Measurements from ENCODE around the gene MAP2K6.

MAP2K6 gene

GRCh38 chr17:69428252-69428980 is 13.9 kb downstream of the MAP2K6 start:
- H3K4me1 ChIP-seq (ENCODE audit: control insufficient read depth, low read depth, low read length) = peaks cover 50% of the 10 kb centered on the region
- H3K9ac ChIP-seq (ENCODE audit: low read length) = no peak overlapping the region
- H3K36me3 ChIP-seq (ENCODE audit: control insufficient read depth, low read depth, low read length) = no peaks in the 10 kb centered on the region
- no peak overlapping the region for H3K4me3 ChIP-seq (ENCODE audit: low read length)
- H3K27me3 ChIP-seq (ENCODE audit: control insufficient read depth, insufficient read depth, low read length) = no peaks in the 10 kb centered on the region
- H3K27ac ChIP-seq (ENCODE audit: low read length) = no peak overlapping the region
- H3K9me3 ChIP-seq (ENCODE audit: control insufficient read depth, low read depth, low read length) = no peaks in the 10 kb centered on the region

- Histone ChIP-seq H3K4me1 (ENCODE audit: control insufficient read depth, low read depth, low read length) (peaks cover 42% of the 10 kb centered on the region), H3K27ac (ENCODE audit: low read length) (no peak overlapping the region), H3K27me3 (ENCODE audit: control insufficient read depth, insufficient read depth, low read length) (no peaks in the 10 kb centered on the region), H3K4me3 (ENCODE audit: low read length) (no peak overlapping the region), H3K9me3 (ENCODE audit: control insufficient read depth, low read depth, low read length) (no peaks in the 10 kb centered on the region), H3K9ac (ENCODE audit: low read length) (no peak overlapping the region), H3K36me3 (ENCODE audit: control insufficient read depth, low read depth, low read length) (no peaks in the 10 kb centered on the region)
These were observed 16.0 kb downstream of the MAP2K6 start for GRCh38 chr17:69430488-69430887.

DNA sequence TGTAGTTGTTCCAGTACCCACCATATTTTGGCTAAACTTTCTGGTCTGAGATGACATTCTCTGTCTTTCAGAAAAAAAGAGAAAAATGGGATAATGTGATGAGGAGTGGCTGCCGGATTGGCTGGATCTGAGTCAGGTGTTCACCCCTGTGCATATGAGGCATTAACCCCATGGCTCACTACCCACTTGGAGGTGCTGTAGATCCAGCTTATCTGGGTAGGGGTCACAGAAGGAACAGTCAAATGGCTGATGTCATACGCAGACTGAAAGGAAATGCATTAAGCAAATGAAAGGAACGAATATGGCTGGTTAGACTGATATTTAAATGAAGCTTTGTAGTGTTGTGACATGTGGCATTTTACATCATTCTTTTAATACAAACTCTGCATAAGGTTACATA is 17.3 kb downstream of the MAP2K6 start:
- no peaks in the 10 kb centered on the region for H3K36me3 ChIP-seq (ENCODE audit: control insufficient read depth, low read depth, low read length)
- no peaks in the 10 kb centered on the region for H3K9me3 ChIP-seq (ENCODE audit: control insufficient read depth, low read depth, low read length)
- no peaks in the 10 kb centered on the region for H3K27me3 ChIP-seq (ENCODE audit: control insufficient read depth, insufficient read depth, low read length)
- H3K27ac ChIP-seq (ENCODE audit: low read length) = peak overlapping the region; percentile 4
- no peak overlapping the region for H3K9ac ChIP-seq (ENCODE audit: low read length)
- no peak overlapping the region for H3K4me3 ChIP-seq (ENCODE audit: low read length)
- H3K4me1 ChIP-seq (ENCODE audit: control insufficient read depth, low read depth, low read length) = peaks cover 33% of the 10 kb centered on the region

- no peak overlapping the region for H3K27ac ChIP-seq (ENCODE audit: low read length)
- no peaks in the 10 kb centered on the region for H3K36me3 ChIP-seq (ENCODE audit: control insufficient read depth, low read depth, low read length)
- peaks cover 33% of the 10 kb centered on the region for H3K4me1 ChIP-seq (ENCODE audit: control insufficient read depth, low read depth, low read length)
These were observed 18.6 kb downstream of the MAP2K6 start for GRCh38 chr17:69433093-69433492.

DNA sequence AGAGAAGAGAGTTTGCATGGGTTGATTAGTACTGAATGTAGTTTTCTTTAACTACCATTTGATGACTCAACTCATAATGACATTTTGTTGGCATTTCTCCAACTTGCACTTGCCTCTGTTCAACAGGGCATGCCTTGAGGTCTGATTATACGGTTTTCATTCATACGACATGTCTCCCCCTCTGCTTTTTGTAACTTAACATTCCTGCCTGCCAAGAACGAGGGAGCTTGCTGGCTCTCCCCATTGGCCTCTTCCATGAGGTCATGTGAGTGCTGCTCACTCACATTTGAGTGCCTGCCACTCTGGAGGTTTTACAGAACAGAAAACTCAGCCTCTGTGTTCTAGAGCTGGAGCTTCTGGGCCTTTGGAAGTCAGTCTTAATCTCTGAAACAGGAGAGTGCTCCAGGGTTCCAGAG is 19.7 kb downstream of the MAP2K6 start:
- Histone ChIP-seq H3K4me1 (ENCODE audit: control insufficient read depth, low read depth, low read length) (peaks cover 33% of the 10 kb centered on the region), H3K36me3 (ENCODE audit: control insufficient read depth, low read depth, low read length) (no peaks in the 10 kb centered on the region), H3K9me3 (ENCODE audit: control insufficient read depth, low read depth, low read length) (no peaks in the 10 kb centered on the region), H3K4me3 (ENCODE audit: low read length) (no peak overlapping the region), H3K27ac (ENCODE audit: low read length) (no peak overlapping the region), H3K9ac (ENCODE audit: low read length) (no peak overlapping the region), H3K27me3 (ENCODE audit: control insufficient read depth, insufficient read depth, low read length) (no peaks in the 10 kb centered on the region)

More at GRCh38 chr17:69433093-69433492, 18.6 kb downstream of the MAP2K6 start:
- Histone ChIP-seq H3K9ac (ENCODE audit: low read length) (no peak overlapping the region), H3K27me3 (ENCODE audit: control insufficient read depth, insufficient read depth, low read length) (no peaks in the 10 kb centered on the region), H3K9me3 (ENCODE audit: control insufficient read depth, low read depth, low read length) (no peaks in the 10 kb centered on the region), H3K4me3 (ENCODE audit: low read length) (no peak overlapping the region)

- Histone ChIP-seq H3K27ac (ENCODE audit: low read length) (no peak overlapping the region), H3K9me3 (ENCODE audit: control insufficient read depth, low read depth, low read length) (no peaks in the 10 kb centered on the region), H3K36me3 (ENCODE audit: control insufficient read depth, low read depth, low read length) (no peaks in the 10 kb centered on the region), H3K4me3 (ENCODE audit: low read length) (no peak overlapping the region), H3K4me1 (ENCODE audit: control insufficient read depth, low read depth, low read length) (peaks cover 21% of the 10 kb centered on the region), H3K27me3 (ENCODE audit: control insufficient read depth, insufficient read depth, low read length) (no peaks in the 10 kb centered on the region), H3K9ac (ENCODE audit: low read length) (no peak overlapping the region)
These were observed 21.6 kb downstream of the MAP2K6 start for GRCh38 chr17:69435971-69436696.

DNA sequence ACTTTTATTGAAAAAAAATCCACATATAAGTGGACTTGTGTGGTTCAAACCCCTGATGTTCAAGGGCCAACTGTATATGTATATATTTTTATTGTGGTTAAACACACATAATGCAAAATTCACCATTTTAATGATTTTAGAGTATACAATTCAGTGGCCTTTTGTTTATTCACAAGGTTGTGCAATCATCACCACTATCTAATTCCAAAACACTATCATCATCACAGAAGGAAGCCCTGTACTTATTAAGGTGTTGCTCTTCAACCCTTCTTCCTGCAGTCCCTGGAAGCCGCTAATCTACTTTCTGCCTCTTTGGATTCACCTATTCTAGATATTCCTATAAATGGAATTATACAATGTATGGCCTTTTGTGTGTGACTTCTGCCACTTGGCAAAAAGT is 23.0 kb downstream of the MAP2K6 start:
- no peaks in the 10 kb centered on the region for H3K36me3 ChIP-seq (ENCODE audit: control insufficient read depth, low read depth, low read length)
- H3K27me3 ChIP-seq (ENCODE audit: control insufficient read depth, insufficient read depth, low read length) = no peaks in the 10 kb centered on the region
- peaks cover 25% of the 10 kb centered on the region for H3K4me1 ChIP-seq (ENCODE audit: control insufficient read depth, low read depth, low read length)
- no peak overlapping the region for H3K27ac ChIP-seq (ENCODE audit: low read length)
- no peaks in the 10 kb centered on the region for H3K9me3 ChIP-seq (ENCODE audit: control insufficient read depth, low read depth, low read length)
- H3K4me3 ChIP-seq (ENCODE audit: low read length) = no peak overlapping the region
- H3K9ac ChIP-seq (ENCODE audit: low read length) = no peak overlapping the region

DNA sequence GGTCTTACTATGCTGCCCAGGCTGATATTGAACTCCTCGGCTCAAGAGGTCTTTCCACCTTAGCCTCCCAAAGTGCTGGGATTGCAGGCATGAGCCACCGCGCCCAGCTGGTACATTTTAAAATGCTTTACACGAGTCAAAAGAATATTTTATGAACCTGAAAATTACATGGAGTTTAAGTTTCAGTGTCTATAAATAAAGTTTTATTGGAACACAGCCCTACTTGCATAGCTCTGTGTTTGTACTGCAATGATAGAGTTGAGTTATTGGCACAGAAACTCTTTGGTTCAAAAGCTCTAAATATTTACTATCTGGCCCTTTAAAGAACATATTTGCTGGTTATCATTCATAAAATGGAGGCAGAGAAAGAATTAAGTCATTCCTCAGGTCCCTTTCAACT is 24.3 kb downstream of the MAP2K6 start:
- peaks cover 24% of the 10 kb centered on the region for H3K4me1 ChIP-seq (ENCODE audit: control insufficient read depth, low read depth, low read length)
- no peak overlapping the region for H3K9ac ChIP-seq (ENCODE audit: low read length)
- no peaks in the 10 kb centered on the region for H3K9me3 ChIP-seq (ENCODE audit: control insufficient read depth, low read depth, low read length)
- no peaks in the 10 kb centered on the region for H3K36me3 ChIP-seq (ENCODE audit: control insufficient read depth, low read depth, low read length)
- H3K4me3 ChIP-seq (ENCODE audit: low read length) = no peak overlapping the region
- H3K27me3 ChIP-seq (ENCODE audit: control insufficient read depth, insufficient read depth, low read length) = no peaks in the 10 kb centered on the region
- H3K27ac ChIP-seq (ENCODE audit: low read length) = no peak overlapping the region

- Histone ChIP-seq H3K27me3 (ENCODE audit: control insufficient read depth, insufficient read depth, low read length) (no peaks in the 10 kb centered on the region), H3K27ac (ENCODE audit: low read length) (no peak overlapping the region), H3K9me3 (ENCODE audit: control insufficient read depth, low read depth, low read length) (no peaks in the 10 kb centered on the region), H3K4me3 (ENCODE audit: low read length) (no peak overlapping the region), H3K9ac (ENCODE audit: low read length) (no peak overlapping the region), H3K4me1 (ENCODE audit: control insufficient read depth, low read depth, low read length) (peaks cover 21% of the 10 kb centered on the region), H3K36me3 (ENCODE audit: control insufficient read depth, low read depth, low read length) (no peaks in the 10 kb centered on the region)
These were observed 26.7 kb downstream of the MAP2K6 start for GRCh38 chr17:69441179-69441578.

- no peaks in the 10 kb centered on the region for H3K9me3 ChIP-seq (ENCODE audit: control insufficient read depth, low read depth, low read length)
- no peaks in the 10 kb centered on the region for H3K27me3 ChIP-seq (ENCODE audit: control insufficient read depth, insufficient read depth, low read length)
- H3K9ac ChIP-seq (ENCODE audit: low read length) = no peak overlapping the region
- H3K4me3 ChIP-seq (ENCODE audit: low read length) = no peak overlapping the region
- no peaks in the 10 kb centered on the region for H3K36me3 ChIP-seq (ENCODE audit: control insufficient read depth, low read depth, low read length)
- H3K27ac ChIP-seq (ENCODE audit: low read length) = no peak overlapping the region
- H3K4me1 ChIP-seq (ENCODE audit: control insufficient read depth, low read depth, low read length) = peaks cover 31% of the 10 kb centered on the region
These were observed 28.6 kb downstream of the MAP2K6 start for GRCh38 chr17:69443138-69443537.

- H3K36me3 ChIP-seq (ENCODE audit: control insufficient read depth, low read depth, low read length) = no peaks in the 10 kb centered on the region
- H3K9ac ChIP-seq (ENCODE audit: low read length) = no peak overlapping the region
- no peak overlapping the region for H3K27ac ChIP-seq (ENCODE audit: low read length)
- no peaks in the 10 kb centered on the region for H3K27me3 ChIP-seq (ENCODE audit: control insufficient read depth, insufficient read depth, low read length)
- H3K4me1 ChIP-seq (ENCODE audit: control insufficient read depth, low read depth, low read length) = peaks cover 33% of the 10 kb centered on the region
- no peak overlapping the region for H3K4me3 ChIP-seq (ENCODE audit: low read length)
- H3K9me3 ChIP-seq (ENCODE audit: control insufficient read depth, low read depth, low read length) = no peaks in the 10 kb centered on the region
These were observed 29.5 kb downstream of the MAP2K6 start for GRCh38 chr17:69444023-69444422.

DNA sequence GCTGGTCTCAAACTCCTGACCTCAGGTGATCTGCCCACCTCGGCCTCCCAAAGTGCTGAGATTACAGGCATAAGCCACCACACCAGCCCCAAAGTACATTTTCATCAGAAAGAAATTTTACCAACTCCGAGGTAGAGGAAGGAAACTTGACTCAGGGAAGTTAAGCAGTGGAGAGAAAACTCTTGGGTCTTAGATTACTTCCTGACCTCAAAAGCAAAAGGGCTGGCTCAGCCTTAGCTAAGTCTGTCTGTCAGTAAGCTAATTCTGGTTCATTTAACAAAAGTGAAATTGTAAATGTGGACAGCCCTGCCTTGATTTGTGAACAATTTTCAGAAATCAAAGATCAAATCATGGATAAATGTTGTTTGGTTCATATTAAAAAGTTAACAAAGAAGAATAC is 30.6 kb downstream of the MAP2K6 start:
- Histone ChIP-seq H3K9ac (ENCODE audit: low read length) (no peak overlapping the region), H3K9me3 (ENCODE audit: control insufficient read depth, low read depth, low read length) (no peaks in the 10 kb centered on the region), H3K4me1 (ENCODE audit: control insufficient read depth, low read depth, low read length) (peaks cover 34% of the 10 kb centered on the region), H3K4me3 (ENCODE audit: low read length) (no peak overlapping the region), H3K27me3 (ENCODE audit: control insufficient read depth, insufficient read depth, low read length) (no peaks in the 10 kb centered on the region), H3K27ac (ENCODE audit: low read length) (no peak overlapping the region), H3K36me3 (ENCODE audit: control insufficient read depth, low read depth, low read length) (no peaks in the 10 kb centered on the region)
